OCI-LY7 (cell line): ENCODE measurements around the gene TLE1. TPM values are rescaled to one million over a fixed set of nuclear protein-coding genes. Genes with fewer than 3 reads are reported as not detected.

Experiments used
- BruUV-seq: library from RNA; stranded (reverse); fragments of 400-500 nt; replicated peaks from 2 replicates; lab custom pipeline; 2021; lab: Mats Ljungman, UMichigan
- CTCF ChIA-PET: fragments of 300-600 bp; sonication (Branson Sonifier 250); formaldehyde crosslinking; loops from one replicate; lab custom pipeline; 2022; ENCODE audit warnings: antibody characterized with exemption; ENCODE audit not compliant: unreplicated experiment; lab: Charles Lee
- POLR2A ChIA-PET: fragments of 300-600 bp; sonication (Branson Sonifier 250); formaldehyde crosslinking; loops from one replicate; lab custom pipeline; 2022; ENCODE audit warnings: antibody characterized with exemption; lab: Charles Lee
- DNase-seq: peaks from one replicate; pipeline ENCODE4 v3.0.0-alpha.2; 2015; ENCODE audit warnings: low spot score
- H2AFZ ChIP-seq: fragments of 200-600 bp; sonication (generic), shearing (Covaris generic); 2 replicates; pipeline ENCODE4 v1.6.1; 2014; ENCODE audit warnings: mild to moderate bottlenecking, antibody characterized with exemption, low read length, moderate library complexity
- H3K27ac ChIP-seq: fragments of 200-600 bp; sonication (generic); 2 replicates; pipeline ENCODE4 v1.5.1; 2014; ENCODE audit warnings: mixed run types, low read depth, mild to moderate bottlenecking, moderate library complexity, low read length, inconsistent platforms; ENCODE audit not compliant: poor library complexity, severe bottlenecking
- H3K36me3 ChIP-seq: fragments of 200-600 bp; sonication (generic); 2 replicates; pipeline ENCODE4 v1.6.1; 2014; ENCODE audit warnings: mild to moderate bottlenecking, antibody characterized with exemption, low read length, moderate library complexity, mixed read lengths; ENCODE audit not compliant: insufficient read depth
- H3K4me1 ChIP-seq: fragments of 200-600 bp; sonication (generic); 2 replicates; pipeline ENCODE4 v1.5.1; 2014; ENCODE audit warnings: mild to moderate bottlenecking, low read length; ENCODE audit not compliant: insufficient read depth, poor library complexity, severe bottlenecking
- H3K4me2 ChIP-seq: fragments of 200-600 bp; sonication (generic); 2 replicates; pipeline ENCODE4 v1.6.1; 2014; ENCODE audit warnings: mild to moderate bottlenecking, low read length
- H3K4me3 ChIP-seq: fragments of 200-600 bp; sonication (generic); 2 replicates; pipeline ENCODE4 v1.5.1; 2014; ENCODE audit warnings: mild to moderate bottlenecking, low read depth, low read length; ENCODE audit not compliant: poor library complexity, severe bottlenecking
- H3K79me2 ChIP-seq: fragments of 200-600 bp; sonication (generic); 2 replicates; pipeline ENCODE4 v1.6.1; 2016; ENCODE audit warnings: low read depth, mild to moderate bottlenecking, low read length, moderate library complexity, mixed read lengths; ENCODE audit not compliant: insufficient read depth
- H3K9me2 ChIP-seq: fragments of 200-600 bp; sonication (generic); 2 replicates; pipeline ENCODE4 v1.6.1; 2016; ENCODE audit warnings: mild to moderate bottlenecking, low read length, mixed read lengths; ENCODE audit not compliant: insufficient read depth
- H3K9me3 ChIP-seq: fragments of 200-600 bp; sonication (generic); 2 replicates; pipeline ENCODE4 v1.6.1; 2014; ENCODE audit warnings: mild to moderate bottlenecking, mixed run types, low read length, mixed read lengths
- H4K20me1 ChIP-seq: fragments of 200-600 bp; sonication (generic); 2 replicates; pipeline ENCODE4 v1.6.1; 2014; ENCODE audit warnings: mild to moderate bottlenecking, antibody characterized with exemption, low read length, moderate library complexity, mixed read lengths; ENCODE audit not compliant: insufficient read depth
- EZH2phosphoT487 ChIP-seq: fragments of 200-600 bp; sonication (generic); IDR thresholded peaks from 2 replicates; pipeline ENCODE4 v1.6.1; 2018; ENCODE audit warnings: low read depth, borderline replicate concordance, mild to moderate bottlenecking, mixed run types, antibody characterized with exemption, low read length, moderate library complexity, mixed read lengths
- intact Hi-C: fragments of 100-400 bp; cut with micrococcal nuclease; formaldehyde crosslinking; loops from one replicate; pipeline ENCODE4 v1.10.0; 2022; ENCODE audit not compliant: unreplicated experiment
- total RNA-seq, 2 experiments: library from RNA; depleted of rRNA in 1 of 2; stranded (reverse); fragments of >200 nt in 1 of 2; shearing (Covaris generic) in 1 of 2; gene quantifications; 2 replicates each; pipeline ENCODE4 v1.2.3, GENCODE V29; 2014 to 2022
- TF ChIP-seq, protein P1 (sequence below): fragments of 200-600 bp; sonication (generic); conservative IDR thresholded peaks from 2 replicates; pipeline ENCODE4 v1.5.1; 2014; ENCODE audit warnings: mild to moderate bottlenecking, antibody characterized with exemption, low read length, moderate library complexity, mixed read lengths

The TLE1 gene
- total RNA-seq, 2 experiments from 2014 or later = 0.13 TPM; not detected in 1

DNA sequence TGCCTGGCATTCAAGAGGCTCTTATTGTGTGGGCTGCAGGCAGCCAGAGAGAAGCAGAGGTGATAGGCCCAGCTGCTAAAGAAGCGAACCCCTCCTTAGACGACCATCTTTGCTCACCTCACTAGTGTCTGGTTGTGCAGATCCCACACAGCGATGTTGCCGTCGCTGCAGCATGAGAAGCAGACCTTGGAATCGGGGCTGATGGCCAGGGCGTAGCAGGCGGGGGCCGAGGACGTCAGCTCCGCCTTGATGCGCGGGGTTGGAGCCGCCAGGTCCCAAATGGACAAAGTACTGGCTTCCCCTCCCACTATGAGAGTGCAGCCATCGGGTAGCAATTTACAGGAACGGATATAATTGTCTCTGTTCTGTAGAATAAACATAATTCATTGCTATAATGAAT is 98.7 kb downstream of the TLE1 start:
- no peaks in the 10 kb centered on the region for H3K9me2 ChIP-seq
- no peaks in the 10 kb centered on the region for H4K20me1 ChIP-seq
- no peak overlapping the region for H3K27ac ChIP-seq
- POLR2A ChIA-PET = no interaction called here
- CTCF ChIA-PET = no interaction called here
- TF ChIP-seq EZH2phosphoT487 = no peak
- TF ChIP-seq, protein P1, sequence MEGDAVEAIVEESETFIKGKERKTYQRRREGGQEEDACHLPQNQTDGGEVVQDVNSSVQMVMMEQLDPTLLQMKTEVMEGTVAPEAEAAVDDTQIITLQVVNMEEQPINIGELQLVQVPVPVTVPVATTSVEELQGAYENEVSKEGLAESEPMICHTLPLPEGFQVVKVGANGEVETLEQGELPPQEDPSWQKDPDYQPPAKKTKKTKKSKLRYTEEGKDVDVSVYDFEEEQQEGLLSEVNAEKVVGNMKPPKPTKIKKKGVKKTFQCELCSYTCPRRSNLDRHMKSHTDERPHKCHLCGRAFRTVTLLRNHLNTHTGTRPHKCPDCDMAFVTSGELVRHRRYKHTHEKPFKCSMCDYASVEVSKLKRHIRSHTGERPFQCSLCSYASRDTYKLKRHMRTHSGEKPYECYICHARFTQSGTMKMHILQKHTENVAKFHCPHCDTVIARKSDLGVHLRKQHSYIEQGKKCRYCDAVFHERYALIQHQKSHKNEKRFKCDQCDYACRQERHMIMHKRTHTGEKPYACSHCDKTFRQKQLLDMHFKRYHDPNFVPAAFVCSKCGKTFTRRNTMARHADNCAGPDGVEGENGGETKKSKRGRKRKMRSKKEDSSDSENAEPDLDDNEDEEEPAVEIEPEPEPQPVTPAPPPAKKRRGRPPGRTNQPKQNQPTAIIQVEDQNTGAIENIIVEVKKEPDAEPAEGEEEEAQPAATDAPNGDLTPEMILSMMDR = no peak
- H3K4me2 ChIP-seq = no peak overlapping the region
- no peak overlapping the region for H2AFZ ChIP-seq
- H3K36me3 ChIP-seq = no peaks in the 10 kb centered on the region
- no TSS peak for BruUV-seq
- H3K4me3 ChIP-seq = no peak overlapping the region
- no peaks in the 10 kb centered on the region for H3K9me3 ChIP-seq
- intact Hi-C loops = no loop called here
- no peaks in the 10 kb centered on the region for H3K4me1 ChIP-seq
- DNase-seq = no peak
- H3K79me2 ChIP-seq = no peaks in the 10 kb centered on the region

DNA sequence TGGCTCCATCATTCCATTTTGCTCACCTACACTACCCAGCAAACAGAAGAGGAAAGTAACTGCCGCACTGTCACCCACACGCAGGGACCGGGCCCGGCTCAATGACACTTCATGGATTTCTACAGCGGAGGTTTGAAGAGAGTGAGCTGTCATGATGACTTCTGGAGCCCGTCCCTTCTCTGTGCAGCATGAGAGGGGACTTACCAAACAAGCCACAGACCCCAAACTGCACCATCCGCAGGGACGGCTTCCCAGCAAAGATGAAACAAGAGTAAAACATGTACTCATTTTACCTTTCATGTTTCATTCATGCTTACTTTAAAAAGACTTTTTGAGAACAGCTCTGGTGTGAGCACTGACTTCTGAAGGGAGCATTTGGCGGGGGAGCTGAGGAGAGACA is 99.5 kb downstream of the TLE1 start:
- Histone ChIP-seq H3K79me2 (no peaks in the 10 kb centered on the region), H3K9me2 (no peaks in the 10 kb centered on the region), H3K4me1 (no peaks in the 10 kb centered on the region), H2AFZ (no peak overlapping the region), H3K27ac (no peak overlapping the region), H3K4me3 (no peak overlapping the region), H3K9me3 (no peaks in the 10 kb centered on the region), H3K36me3 (no peaks in the 10 kb centered on the region), H3K4me2 (no peak overlapping the region), H4K20me1 (no peaks in the 10 kb centered on the region)
- DNase-seq = no peak
- no peak for TF ChIP-seq EZH2phosphoT487
- TF ChIP-seq, protein P1 = no peak
- ChIA-PET POLR2A (no interaction called here), CTCF (no interaction called here)
- intact Hi-C loops = no loop called here
- no TSS peak for BruUV-seq

DNA sequence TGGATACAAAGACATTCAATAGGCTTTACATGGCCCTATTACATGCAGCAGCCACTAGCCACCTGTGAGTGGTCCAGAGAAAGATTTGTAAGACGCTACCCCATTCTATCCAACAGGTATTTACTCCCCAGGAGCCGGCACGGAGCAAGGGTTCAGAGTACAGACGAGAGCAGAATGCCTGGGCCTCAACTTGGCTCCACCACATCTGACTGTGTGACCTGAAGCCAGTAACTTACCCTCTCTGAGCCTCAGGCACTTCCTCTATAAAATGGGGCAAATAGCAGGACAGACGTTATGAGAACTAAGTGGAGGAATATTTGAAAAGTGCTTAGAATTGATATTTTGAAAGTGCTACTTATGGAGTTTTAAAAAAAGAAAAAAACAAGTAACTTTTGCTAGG is 100.0 kb downstream of the TLE1 start:
- CTCF ChIA-PET = no interaction called here
- TF ChIP-seq, protein P1 = no peak
- TF ChIP-seq EZH2phosphoT487 = no peak
- no peak overlapping the region for H3K4me3 ChIP-seq
- H3K36me3 ChIP-seq = no peaks in the 10 kb centered on the region
- no peaks in the 10 kb centered on the region for H3K79me2 ChIP-seq
- no peaks in the 10 kb centered on the region for H3K9me2 ChIP-seq
- intact Hi-C loops = no loop called here
- H4K20me1 ChIP-seq = no peaks in the 10 kb centered on the region
- H3K9me3 ChIP-seq = no peaks in the 10 kb centered on the region
- no peak overlapping the region for H2AFZ ChIP-seq
- POLR2A ChIA-PET = no interaction called here
- no peak overlapping the region for H3K27ac ChIP-seq
- H3K4me2 ChIP-seq = no peak overlapping the region
- DNase-seq = no peak
- BruUV-seq = no TSS peak
- no peaks in the 10 kb centered on the region for H3K4me1 ChIP-seq
